NCI-H345 (cell line): ENCODE results near the gene SEMA6A.

Source experiments
- DNase-seq: peaks from one replicate; lab custom pipeline; 2025; lab: John Stamatoyannopoulos, UW

Gene SEMA6A

DNA sequence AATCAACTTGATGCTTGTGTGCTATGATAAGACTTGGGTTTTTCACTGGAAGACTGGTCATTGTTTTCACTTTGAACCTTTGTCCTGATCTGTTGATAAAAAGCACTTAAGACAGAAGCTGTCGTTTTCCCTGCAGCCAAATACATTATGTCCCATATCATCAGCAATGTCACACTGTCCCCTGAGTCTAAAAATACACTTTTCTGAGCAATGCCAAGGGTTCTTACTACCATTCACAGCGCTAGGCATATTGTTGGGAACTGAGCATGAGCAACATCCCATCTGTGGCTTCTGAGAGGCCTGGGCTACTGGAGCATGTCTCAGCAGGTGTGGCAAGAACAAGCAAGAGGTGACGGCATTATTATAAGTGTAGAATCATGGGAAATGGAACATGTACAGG lies 81.8 kb downstream of the SEMA6A start:
- DNase-seq: no peak

- no peak for DNase-seq
Measured at GRCh38 chr5:116492016-116492623, 82.5 kb downstream of the SEMA6A start.

DNA sequence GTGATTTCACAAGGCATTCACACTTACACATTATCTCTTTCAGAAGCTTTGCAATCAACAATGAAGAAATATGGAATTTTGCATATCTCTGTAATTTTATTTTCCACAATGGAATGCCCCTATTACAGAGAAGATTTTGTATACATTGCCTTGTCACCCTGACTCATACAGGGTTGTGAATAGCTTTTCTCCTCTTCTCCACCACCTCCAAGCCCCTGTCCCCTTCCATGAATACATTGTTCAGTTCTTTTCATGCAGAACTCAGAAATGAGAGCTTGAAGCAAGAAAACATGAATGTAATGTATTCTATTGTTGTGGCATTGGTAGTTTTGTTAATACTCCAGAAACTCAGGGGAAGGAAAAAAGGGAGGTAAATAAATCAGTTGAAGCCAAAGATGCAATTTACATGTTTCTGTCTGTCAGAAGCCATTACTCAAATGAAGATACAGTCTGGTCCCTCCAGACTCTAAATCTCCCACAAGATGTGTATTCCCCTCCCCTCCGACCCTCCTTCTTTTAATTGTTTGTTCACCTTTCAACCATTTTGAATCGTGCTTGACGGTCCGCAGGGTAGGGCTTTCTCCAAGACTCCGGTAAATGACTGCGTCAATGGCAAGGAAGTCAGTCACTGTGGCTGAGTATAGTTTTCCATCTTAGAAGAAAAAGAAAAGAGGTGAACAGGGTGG lies 86.1 kb downstream of the SEMA6A start:
- DNase-seq: no peak

DNA sequence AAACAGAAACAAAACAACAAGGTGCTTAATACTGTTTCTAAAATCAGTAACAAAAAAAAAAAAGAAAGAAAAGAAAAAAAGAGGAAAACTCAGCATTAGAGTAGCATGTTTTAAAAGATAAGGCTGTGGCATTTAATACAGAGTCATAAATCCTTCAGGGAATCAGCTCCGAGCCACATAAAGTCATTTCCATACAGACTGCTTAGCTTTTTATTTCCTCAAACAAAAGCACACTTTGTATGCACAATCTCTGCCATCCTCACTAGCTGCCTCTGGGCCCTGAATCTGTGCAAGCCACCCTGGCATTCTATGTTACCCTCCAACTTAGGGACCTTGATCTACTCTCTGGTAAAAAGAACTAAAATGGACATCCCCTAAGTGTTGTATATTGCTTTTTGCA lies 87.6 kb downstream of the SEMA6A start:
- no peak for DNase-seq

DNA sequence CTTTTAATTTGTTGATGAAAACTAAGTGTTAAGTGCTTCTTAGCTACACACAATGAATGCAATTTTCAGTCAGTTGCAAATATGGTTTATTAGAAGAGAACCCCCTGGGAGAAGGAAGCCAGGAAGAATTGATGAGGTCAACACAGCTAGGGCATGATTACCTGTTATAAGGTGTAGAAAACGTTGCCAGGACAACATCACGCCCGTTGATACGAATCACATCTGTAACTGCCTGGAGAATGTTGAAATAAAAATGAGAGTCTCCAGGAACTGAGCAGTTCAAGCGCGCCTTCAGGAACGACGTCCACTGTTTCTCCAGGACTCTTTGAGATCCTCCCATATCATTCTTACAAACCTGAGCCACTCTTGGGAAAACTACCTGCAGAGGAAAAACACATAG lies 88.0 kb downstream of the SEMA6A start:
- DNase-seq: no peak

DNA sequence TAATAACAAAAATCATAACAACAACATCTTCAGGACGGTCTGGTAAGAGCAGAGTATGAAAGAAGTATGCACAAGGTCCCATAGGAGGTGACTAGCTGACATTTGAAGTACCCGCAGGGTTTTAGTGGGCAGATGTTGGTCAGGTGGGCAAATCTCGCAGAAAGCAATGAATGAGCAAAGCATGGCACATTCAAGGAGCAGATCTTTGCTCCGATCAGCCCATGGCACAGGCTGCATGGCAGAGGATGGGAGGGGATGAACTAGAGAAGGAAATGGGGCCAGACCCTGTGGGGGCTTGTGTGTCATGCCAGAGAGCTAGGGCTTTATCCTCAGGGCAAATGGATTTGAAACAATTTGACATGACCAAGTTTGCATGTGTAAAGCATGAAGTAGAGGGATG lies 90.0 kb downstream of the SEMA6A start:
- DNase-seq: no peak

- DNase-seq: no peak
Measured at GRCh38 chr5:116482394-116482793, 92.2 kb downstream of the SEMA6A start.

- no peak for DNase-seq
Measured at GRCh38 chr5:116480894-116481510, 93.6 kb downstream of the SEMA6A start.

DNA sequence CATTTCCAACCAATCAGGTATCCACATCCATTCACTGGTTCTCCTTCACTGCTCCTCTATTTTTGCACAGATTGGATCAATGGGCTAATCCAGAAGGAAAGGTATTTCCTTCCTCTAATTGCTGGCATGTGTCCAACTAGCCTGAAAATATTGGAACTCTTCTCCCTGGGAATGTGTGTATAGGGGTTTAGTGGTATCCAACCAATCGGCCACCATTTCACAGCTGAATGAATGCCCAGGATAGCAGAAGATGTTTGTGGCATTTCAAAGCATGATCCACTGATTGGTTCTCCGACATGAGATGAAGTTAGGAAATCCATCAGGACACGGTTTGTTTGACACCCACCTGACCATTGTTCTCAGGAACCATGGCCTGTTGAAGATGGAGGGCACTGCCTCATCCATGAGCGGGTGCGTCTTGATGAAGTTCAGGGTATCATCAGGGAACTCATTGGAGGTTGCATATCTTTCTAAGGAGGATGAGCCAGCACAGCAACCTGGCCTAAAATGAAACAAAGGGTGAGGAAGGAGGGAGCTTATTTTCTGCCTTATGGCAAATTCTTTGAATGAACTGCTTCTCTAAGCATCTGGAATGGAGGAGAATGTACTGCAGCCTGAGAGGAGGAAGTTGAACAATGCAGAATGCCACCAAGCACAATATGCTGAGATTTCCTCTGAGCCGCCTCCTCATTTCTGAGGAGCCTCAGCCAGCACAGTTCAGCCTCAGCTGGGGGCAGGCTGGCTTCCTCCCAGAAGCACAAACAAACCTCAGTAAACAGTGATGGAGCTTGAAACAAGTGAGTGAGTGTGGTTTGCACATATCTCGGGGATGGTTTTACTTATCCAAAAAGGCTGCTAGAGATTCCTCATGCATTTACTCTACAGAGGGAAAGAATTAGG lies 94.6 kb downstream of the SEMA6A start:
- no peak for DNase-seq

DNA sequence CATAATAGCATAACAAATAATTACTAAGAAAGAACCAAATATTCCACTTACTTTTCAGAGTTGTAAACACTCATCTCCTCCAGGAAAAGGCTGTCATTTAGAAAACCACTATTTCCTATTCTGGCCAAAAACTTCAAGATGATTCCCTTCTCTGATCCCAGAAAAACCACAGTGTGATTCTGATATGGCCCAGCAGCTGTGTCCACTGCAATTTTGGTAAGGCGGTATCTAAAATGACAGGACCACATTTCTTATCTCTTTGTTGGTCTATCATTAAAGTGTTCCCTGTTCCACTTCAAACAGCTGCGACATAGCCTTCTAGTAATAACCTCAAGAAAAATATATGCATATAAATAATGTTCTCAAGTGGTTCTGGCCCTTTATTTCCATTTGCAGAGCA lies 96.1 kb downstream of the SEMA6A start:
- no peak for DNase-seq

GRCh38 chr5:116476897-116477537 lies 97.6 kb downstream of the SEMA6A start:
- no peak for DNase-seq

DNA sequence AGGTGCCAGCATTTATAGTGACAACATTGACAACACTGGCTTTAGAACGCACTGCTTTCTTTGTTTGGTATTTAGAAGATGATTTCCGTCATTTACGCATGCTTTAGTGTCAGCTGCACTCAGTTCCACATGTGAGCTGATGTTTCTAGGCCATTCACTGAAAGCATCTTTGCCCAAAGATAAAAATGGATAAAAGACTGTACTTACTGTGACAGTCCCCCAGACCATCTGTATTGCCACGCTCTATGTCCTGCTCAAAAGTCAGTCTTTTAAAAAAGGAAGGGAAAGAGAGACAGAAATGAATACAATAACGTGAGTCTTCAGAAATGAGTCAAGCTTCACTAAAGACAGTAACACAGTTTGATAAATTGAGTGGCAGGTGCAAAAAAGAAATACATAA lies 99.3 kb downstream of the SEMA6A start:
- DNase-seq: no peak

DNA sequence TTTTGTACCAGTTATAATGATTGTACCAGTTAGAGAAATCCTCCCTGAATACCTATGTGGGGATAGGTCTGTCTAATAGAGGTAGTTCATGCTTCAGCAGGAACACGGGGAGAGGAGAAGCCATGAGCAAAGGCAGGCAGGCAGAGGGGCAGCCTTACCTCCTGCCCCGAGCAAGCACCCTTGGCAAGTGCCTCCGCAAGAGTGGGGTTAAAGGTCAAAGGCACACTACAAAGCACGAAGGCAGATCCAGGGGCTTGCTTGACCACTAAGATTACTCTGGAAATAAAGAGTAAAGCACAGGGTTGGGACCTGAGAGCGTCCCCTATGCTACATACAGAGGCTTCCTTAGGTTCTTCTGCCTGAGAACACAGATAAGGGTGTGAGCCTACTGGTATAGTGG lies 100.9 kb downstream of the SEMA6A start:
- no peak for DNase-seq

- DNase-seq: no peak
Measured at GRCh38 chr5:116472274-116472673, 102.3 kb downstream of the SEMA6A start.

GRCh38 chr5:116469631-116470030 lies 105.0 kb downstream of the SEMA6A start:
- DNase-seq: no peak

- no peak for DNase-seq
Measured at GRCh38 chr5:116468583-116468982, 106.0 kb downstream of the SEMA6A start.

DNA sequence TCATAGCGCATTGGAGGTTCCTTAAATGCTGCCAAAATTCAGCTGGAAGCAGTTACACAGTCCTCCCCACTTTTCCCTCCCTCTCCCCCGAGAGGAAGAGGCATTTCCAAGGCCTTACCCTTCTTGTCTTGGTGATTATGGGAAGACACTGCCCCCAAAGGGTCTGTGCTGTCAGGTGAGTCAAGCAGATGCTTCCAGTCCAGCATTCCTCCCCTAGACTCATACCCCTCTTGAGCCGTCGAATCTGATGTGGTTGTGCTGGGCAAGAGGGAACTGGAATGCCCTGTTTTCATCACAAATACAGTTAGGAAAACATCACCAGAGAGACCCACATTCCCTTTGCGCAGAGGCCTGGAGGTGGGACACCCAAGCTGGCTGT lies 107.2 kb downstream of the SEMA6A start:
- DNase-seq: no peak

- DNase-seq: no peak
Measured at GRCh38 chr5:116466727-116467464, 107.7 kb downstream of the SEMA6A start.

DNA sequence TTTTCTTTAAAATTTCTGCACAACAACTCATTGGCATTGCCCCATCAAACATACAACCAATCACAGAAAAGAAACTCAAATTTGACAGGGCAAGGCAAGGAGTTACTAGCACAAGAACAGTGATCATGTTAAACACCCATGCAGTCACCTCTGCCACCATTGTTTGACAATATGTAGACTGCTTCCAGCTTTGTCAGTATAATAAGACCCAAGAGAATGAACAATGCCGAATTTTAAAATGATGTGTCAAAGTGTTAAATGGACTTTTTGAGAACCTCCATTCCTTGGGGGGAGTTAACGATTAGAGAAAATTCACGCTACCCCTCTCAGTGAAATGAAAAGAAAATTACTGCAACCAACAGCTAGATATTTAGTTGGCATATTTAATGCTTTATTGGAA lies 109.2 kb downstream of the SEMA6A start:
- DNase-seq: no peak

DNA sequence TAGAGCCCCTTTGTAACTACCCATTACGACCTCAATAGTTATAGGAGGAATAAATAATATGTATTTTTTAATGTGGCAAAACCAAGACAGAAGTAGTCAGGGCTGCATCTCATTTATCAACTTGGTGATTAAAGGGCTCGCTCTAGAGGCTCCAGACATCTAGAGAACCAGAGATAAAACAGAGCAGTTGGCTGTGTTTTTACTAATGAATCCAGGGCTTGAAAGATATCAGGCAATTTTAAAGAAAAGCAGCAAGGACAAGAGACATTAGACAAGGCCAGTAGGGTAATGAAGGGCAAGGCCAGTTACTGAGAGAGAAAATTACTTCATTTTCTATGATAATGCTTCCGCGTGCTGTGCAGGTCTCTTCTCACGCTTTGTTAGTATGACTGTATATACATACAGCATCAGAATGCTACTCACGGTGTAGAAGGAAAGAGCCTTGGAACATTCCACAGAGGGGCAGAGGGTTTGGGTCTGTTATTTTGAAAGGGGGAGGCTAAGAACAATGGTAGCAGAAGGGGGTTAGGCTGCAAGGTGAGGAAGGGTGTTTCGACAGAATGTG lies 110.4 kb downstream of the SEMA6A start:
- no peak for DNase-seq

DNA sequence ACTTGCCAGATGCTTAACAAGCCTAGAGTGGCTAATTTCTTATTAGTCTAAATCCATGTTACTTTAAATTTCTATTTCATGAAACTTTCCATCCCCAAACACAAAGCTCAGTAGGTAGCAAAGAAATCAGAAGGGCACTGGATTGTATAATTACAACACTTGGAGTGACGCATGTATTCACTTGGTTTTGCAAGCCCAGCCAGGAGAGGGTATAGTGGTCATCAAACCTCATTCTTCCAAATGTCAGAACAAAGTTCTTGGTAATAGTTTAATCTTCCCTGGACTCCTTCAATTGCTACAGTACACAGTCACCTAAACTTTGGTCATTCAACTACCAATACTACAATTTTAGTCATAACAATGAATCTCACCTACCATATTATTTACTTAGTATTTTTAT lies 112.1 kb downstream of the SEMA6A start:
- DNase-seq: no peak
